Naive thymus-derived CD8-positive, alpha-beta T cell (primary cell): Measurements from ENCODE around the gene RDH14. TPM values are rescaled to one million over a fixed set of nuclear protein-coding genes. Genes with fewer than 3 reads are reported as not detected.

Experiments
- ATAC-seq, 2 donors: fragments of 150-1000 bp; cut with Tn5 transposase in 1 of 2; sonication (Bioruptor Pico), chemical (Tn5 transposase) in 1 of 2; 1 replicate in 1 of 2; 2 replicates in 1 of 2; pipeline ENCODE4 v1.10.0; 2021; ENCODE audit warnings: mild to moderate bottlenecking in 2 of 2, moderate library complexity in 2 of 2
- POLR2A ChIA-PET: fragments of 350-600 bp; sonication (Branson Sonifier 250); formaldehyde crosslinking; loops from one replicate; lab custom pipeline; 2021; ENCODE audit warnings: antibody characterized with exemption; lab: Charles Lee
- DNase-seq, 10 donors: peaks; one replicate each; pipeline versions ENCODE4 v3.0.0 to v3.0.0-alpha.2; 2020 to 2022
- H3K27ac Mint-ChIP-seq, 10 donors: one replicate each; pipeline ENCODE4 v1.8.0; 2020 to 2022; ENCODE audit warnings: mild to moderate bottlenecking in 10 of 10, mixed read lengths in 10 of 10, moderate library complexity in 4 of 10, inconsistent platforms in 1 of 10
- H3K27me3 Mint-ChIP-seq, 5 donors: one replicate each; pipeline ENCODE4 v1.8.0; 2021 to 2022; ENCODE audit warnings: mixed read lengths in 5 of 5
- H3K36me3 Mint-ChIP-seq, 3 donors: one replicate each; pipeline ENCODE4 v1.8.0; 2020 to 2022; ENCODE audit warnings: mixed read lengths in 3 of 3, mild to moderate bottlenecking in 2 of 3, inconsistent platforms in 1 of 3
- H3K4me1 Mint-ChIP-seq, 4 donors: one replicate each; pipeline ENCODE4 v1.8.0; 2021 to 2022; ENCODE audit warnings: mixed read lengths in 4 of 4
- H3K4me3 Mint-ChIP-seq, 10 donors: one replicate each; pipeline ENCODE4 v1.8.0; 2020 to 2022; ENCODE audit warnings: mild to moderate bottlenecking in 10 of 10, mixed read lengths in 10 of 10, moderate library complexity in 6 of 10, inconsistent platforms in 1 of 10
- H3K9me3 Mint-ChIP-seq, 9 donors: one replicate each; pipeline ENCODE4 v1.8.0; 2020 to 2022; ENCODE audit warnings: mixed read lengths in 9 of 9, mild to moderate bottlenecking in 3 of 9, inconsistent platforms in 1 of 9, moderate library complexity in 1 of 9
- polyA plus RNA-seq, 3 donors: library from polyadenylated mRNA; unstranded; fragments of 300-500 nt; fragmentation: Illumina TruSeq; gene quantifications; one replicate each; pipeline ENCODE4 v1.2.3, GENCODE V29; 2021
- total RNA-seq, 8 experiments: library from RNA in 2 of 8; stranded (reverse) in 2 of 8; gene quantifications; one replicate each; pipeline ENCODE4 v1.2.3 and lab custom pipeline; 2021 to 2026

The RDH14 gene
- total and polyA plus RNA-seq, 5 experiments from 2014 or later: 21.6 to 56.2 (median 46.3) TPM

DNA sequence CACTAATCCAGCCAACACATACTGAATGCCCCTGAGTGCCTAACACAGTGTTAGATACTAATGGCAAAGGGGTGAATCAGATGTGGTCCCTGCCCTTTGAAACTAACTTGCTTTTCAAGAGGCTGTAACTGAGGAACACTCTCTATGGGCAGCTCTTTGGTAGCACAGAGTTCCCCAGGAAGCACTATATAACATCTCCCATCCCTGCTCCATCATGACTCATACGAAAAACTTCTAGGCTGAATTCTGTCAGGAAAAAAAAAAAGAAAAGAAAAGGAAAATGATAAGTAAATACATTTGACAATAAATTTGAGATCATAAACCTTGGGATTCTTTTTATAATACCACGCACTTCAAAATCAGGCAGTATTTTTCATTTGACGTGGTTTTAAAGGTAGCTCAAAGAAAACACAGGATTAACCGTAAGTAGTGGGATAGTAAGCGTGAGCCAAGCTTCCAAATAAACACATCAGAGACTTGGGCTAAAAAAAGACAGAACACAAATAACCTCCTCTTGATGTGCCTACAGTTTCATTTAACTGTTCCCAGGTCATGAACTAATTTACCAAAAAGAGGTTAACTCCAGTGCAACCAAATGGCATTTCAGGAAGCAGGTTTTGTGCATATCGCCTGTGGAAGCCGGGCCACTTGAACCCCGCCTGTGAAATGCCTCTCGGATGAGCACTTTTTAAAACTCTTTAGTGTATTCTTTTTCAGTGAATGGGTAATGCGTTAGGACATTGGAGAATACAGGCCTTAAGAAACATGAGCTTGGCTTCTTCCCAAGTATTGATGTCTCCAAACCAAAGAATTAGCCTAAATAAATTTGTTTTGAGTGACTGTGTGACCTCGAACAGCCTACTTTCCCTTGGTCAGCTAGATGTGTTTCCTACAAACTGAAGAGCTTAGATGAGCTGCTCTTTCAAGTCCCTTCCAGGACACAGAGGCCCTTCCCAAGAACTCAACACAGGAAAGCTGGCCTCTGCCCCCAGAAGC, 42.0 kb downstream of the RDH14 start:
- Mint-ChIP-seq H3K36me3 (no peaks in the 10 kb centered on the region), H3K27ac (no peak overlapping the region), H3K4me3 (no peak overlapping the region), H3K9me3 (no peaks in the 10 kb centered on the region), H3K4me1 (no peaks in the 10 kb centered on the region), H3K27me3 (peaks cover 10 to 45% (median 22%) of the 10 kb centered on the region in 5 donors)
- POLR2A ChIA-PET: interaction anchor here (0.7 kb wide), 1 partner anchor 832 kb away, joined by 3 read pairs; no protein-coding TSS in a partner anchor
- ATAC-seq (no peak), DNase-seq (no peak)

GRCh38 chr2:18517386-18517785, 43.1 kb downstream of the RDH14 start:
- Mint-ChIP-seq H3K27ac (no peak overlapping the region), H3K4me1 (no peaks in the 10 kb centered on the region), H3K27me3 (peaks cover 10 to 45% (median 22%) of the 10 kb centered on the region in 5 donors), H3K36me3 (no peaks in the 10 kb centered on the region), H3K9me3 (no peaks in the 10 kb centered on the region), H3K4me3 (no peak overlapping the region)
- DNase-seq (no peak), ATAC-seq (no peak)
- POLR2A ChIA-PET: no interaction called here

DNA sequence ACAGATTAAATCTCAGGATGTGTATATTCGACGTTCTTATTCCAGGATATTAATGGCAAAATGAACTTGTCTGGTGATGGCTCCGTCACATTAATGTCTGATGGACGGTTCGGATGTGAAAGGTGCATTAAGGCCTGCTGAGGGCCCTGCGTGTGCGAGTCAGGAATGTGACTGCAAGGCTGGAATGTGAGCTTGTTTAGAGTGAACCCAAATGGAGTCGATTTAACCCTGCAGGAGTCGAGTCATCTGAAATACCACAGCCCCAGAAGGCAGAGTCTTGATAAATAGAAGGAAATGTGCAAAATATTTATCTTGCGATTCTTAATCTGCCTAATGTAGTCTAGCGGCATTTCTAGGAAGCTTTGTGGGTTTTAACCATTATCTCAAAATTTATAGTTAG, 44.3 kb downstream of the RDH14 start:
- no peaks in the 10 kb centered on the region for H3K36me3 Mint-ChIP-seq
- H3K4me3 Mint-ChIP-seq: no peak overlapping the region
- no peak overlapping the region for H3K27ac Mint-ChIP-seq
- H3K4me1 Mint-ChIP-seq: no peaks in the 10 kb centered on the region
- H3K9me3 Mint-ChIP-seq: no peaks in the 10 kb centered on the region
- ATAC-seq: no peak
- H3K27me3 Mint-ChIP-seq: peaks cover 14 to 47% (median 24%) of the 10 kb centered on the region in 5 donors
- DNase-seq: no peak
- POLR2A ChIA-PET: no interaction called here

GRCh38 chr2:18514526-18515461, 45.7 kb downstream of the RDH14 start:
- H3K27ac Mint-ChIP-seq: no peak overlapping the region
- H3K27me3 Mint-ChIP-seq: peaks cover 14 to 39% (median 28%) of the 10 kb centered on the region in 5 donors
- POLR2A ChIA-PET: no interaction called here
- DNase-seq: no peak
- H3K4me3 Mint-ChIP-seq: no peak overlapping the region
- H3K4me1 Mint-ChIP-seq: no peaks in the 10 kb centered on the region
- H3K36me3 Mint-ChIP-seq: no peaks in the 10 kb centered on the region
- H3K9me3 Mint-ChIP-seq: no peaks in the 10 kb centered on the region
- no peak for ATAC-seq

DNA sequence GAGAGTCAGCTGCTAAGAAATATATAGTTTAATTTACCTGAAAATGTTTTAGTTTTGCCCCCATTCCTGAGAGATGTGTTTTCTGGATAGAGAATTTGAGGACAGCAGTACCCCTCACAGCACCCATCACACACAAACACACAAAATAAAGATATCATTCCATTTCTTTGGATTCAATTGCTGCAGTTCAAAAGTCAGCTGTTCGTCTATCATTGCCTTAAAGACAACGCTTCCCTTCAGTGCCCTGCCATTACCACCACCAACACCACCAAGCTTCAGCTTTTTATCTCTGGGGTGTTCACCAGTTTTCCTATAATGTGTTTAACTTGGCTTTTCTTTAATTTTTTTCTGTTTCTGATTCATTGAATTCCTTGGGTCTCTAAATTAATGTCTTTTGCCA, 49.7 kb downstream of the RDH14 start:
- no peaks in the 10 kb centered on the region for H3K9me3 Mint-ChIP-seq
- ATAC-seq (no peak), DNase-seq (no peak)
- no peaks in the 10 kb centered on the region for H3K36me3 Mint-ChIP-seq
- no peak overlapping the region for H3K27ac Mint-ChIP-seq
- peaks cover 11 to 29% (median 15%) of the 10 kb centered on the region in 5 donors for H3K27me3 Mint-ChIP-seq
- POLR2A ChIA-PET: no interaction called here
- H3K4me1 Mint-ChIP-seq: peaks cover 0 to 1% (median 0%) of the 10 kb centered on the region in 4 donors
- no peak overlapping the region for H3K4me3 Mint-ChIP-seq

DNA sequence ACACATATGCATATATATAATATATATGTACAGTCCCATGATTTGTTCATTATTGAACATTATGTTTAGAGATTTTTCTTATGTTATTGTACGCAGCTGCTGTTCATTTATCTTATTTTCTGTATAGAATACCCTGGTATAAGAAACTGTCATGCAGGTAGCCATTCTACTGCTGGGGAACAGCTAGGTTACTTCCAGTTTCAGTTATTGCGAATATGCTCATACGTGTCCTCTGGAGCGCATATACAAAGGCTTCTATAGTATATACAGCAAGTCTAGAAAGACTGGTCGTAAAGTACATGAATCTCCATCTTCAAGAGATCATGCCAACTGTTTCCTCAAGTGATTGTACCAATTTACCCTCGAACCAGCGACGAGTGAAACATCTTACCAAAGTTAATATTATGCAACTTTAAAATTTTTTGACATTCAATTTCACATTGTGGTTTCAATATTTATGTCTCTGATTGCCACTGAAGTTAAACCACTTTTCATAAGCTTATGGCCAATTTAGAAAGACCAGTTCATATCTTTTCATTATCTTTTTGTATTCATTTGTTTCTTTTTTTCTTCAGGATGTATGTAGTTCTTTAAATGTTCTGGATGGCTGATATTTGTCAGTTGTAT, 53.5 kb downstream of the RDH14 start:
- Mint-ChIP-seq H3K9me3 (no peaks in the 10 kb centered on the region), H3K36me3 (no peaks in the 10 kb centered on the region), H3K4me3 (no peak overlapping the region), H3K27me3 (peaks cover 10 to 24% (median 17%) of the 10 kb centered on the region in 5 donors), H3K27ac (no peak overlapping the region), H3K4me1 (peaks cover 0 to 1% (median 0%) of the 10 kb centered on the region in 4 donors)
- ATAC-seq (no peak), DNase-seq (no peak)
- POLR2A ChIA-PET: no interaction called here

DNA sequence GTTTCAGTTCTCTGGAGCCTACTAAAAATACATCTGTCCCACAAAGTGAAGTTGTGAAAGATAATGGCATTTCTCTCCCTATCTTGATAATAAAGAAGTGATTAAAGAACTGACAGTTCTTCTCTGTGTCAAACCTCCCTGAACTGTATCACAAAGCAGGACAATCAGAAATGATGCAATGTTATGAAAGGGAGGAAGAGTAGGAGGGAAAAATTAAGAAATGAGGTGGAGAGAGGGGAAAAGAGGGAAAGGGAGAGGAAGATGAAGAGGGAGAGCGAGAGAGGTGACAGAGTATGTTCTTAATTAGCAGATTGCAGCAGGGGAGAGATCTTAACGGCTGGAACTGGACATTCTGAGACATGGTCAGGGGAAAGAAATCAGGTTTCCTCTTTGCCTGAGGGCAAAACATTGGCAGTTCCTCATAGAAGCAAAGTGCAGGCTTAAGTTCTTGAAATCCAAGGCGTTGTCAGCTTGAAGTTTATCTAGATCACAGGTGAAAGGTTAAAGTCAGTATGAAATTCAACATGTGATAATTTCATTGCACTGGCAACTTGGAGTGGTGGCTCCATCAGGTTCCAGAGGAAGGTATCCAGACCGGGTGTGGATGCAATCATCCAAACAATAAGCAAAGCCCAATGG, 54.6 kb downstream of the RDH14 start:
- Mint-ChIP-seq H3K36me3 (no peaks in the 10 kb centered on the region), H3K27ac (no peak overlapping the region), H3K27me3 (peaks cover 10 to 25% (median 17%) of the 10 kb centered on the region in 5 donors), H3K9me3 (no peaks in the 10 kb centered on the region), H3K4me1 (peaks cover 0 to 1% (median 0%) of the 10 kb centered on the region in 4 donors), H3K4me3 (no peak overlapping the region)
- DNase-seq: no peak
- POLR2A ChIA-PET: no interaction called here
- no peak for ATAC-seq

Other genes starting within 250 kb of the RDH14 start
- not detected for gene NT5C1B, start 28.9 kb upstream of the RDH14 start, total RNA-seq
- 1 to 10 TPM in 1 of 3 donors, under 1 TPM in 2; 0.57 to 1.1 (median 0.60) TPM for gene NT5C1B, start 28.9 kb upstream of the RDH14 start, polyA plus RNA-seq